ENCODE data around the gene SULF2.

GRCh38 chr20:47713163-47713562 is 72.1 kb downstream of the SULF2 start:
- TF ChIP-seq EZH2 (IDR thresholded peaks at IDR 0.05; ENCODE audit: borderline replicate concordance, low read depth, low read length, poor library complexity, severe bottlenecking), result no peak
- TF ChIP-seq CTCF (conservative IDR thresholded peaks at IDR 0.05; ENCODE audit: low read depth, low read length), result no peak
